Hepatocyte (in vitro differentiated cells): ENCODE data around the gene SEL1L2.

Experiments
- EZH2 ChIP-seq: fragments of 200-600 bp; sonication (generic); IDR thresholded peaks from 2 replicates; pipeline ENCODE4 v1.6.1; 2016; ENCODE audit warnings: antibody characterized with exemption, mild to moderate bottlenecking, borderline replicate concordance
- EZH2phosphoT487 ChIP-seq: fragments of 200-600 bp; sonication (generic); IDR thresholded peaks from one replicate; pipeline ENCODE4 v1.6.1; 2018; ENCODE audit warnings: antibody characterized with exemption, mild to moderate bottlenecking, low read depth, moderate library complexity; ENCODE audit not compliant: unreplicated experiment, severe bottlenecking
- TF ChIP-seq, protein P1 (sequence below): fragments of 200-600 bp; sonication (generic); IDR thresholded peaks from 2 replicates; pipeline ENCODE4 v1.5.1; 2016; ENCODE audit warnings: antibody characterized with exemption, mild to moderate bottlenecking; ENCODE audit not compliant: poor library complexity

DNA sequence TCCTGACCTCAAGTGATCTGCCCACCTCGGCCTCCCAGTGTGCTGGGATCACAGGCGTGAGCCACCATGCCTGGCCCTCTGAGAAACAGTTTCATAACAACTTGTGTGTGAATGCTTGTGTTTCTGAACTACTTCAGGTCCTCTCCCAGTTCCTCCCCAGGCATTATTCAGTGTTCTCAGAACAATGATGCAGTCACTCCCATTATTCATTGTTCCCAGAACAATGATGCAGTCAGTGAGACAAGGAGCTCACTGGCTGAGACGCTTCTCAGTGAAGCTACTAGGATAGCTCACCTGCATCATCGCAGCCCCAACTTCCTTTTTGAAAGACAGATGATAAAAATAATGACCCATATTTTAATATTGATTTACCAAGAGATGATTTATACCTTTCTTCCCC lies 134.1 kb downstream of the SEL1L2 start:
- TF ChIP-seq, protein P1, sequence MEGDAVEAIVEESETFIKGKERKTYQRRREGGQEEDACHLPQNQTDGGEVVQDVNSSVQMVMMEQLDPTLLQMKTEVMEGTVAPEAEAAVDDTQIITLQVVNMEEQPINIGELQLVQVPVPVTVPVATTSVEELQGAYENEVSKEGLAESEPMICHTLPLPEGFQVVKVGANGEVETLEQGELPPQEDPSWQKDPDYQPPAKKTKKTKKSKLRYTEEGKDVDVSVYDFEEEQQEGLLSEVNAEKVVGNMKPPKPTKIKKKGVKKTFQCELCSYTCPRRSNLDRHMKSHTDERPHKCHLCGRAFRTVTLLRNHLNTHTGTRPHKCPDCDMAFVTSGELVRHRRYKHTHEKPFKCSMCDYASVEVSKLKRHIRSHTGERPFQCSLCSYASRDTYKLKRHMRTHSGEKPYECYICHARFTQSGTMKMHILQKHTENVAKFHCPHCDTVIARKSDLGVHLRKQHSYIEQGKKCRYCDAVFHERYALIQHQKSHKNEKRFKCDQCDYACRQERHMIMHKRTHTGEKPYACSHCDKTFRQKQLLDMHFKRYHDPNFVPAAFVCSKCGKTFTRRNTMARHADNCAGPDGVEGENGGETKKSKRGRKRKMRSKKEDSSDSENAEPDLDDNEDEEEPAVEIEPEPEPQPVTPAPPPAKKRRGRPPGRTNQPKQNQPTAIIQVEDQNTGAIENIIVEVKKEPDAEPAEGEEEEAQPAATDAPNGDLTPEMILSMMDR, result no peak
- TF ChIP-seq EZH2 (no peak), EZH2phosphoT487 (no peak)
